NCI-H524 (cell line): ENCODE measurements around the gene GBP4.

ENCODE experiments used
- DNase-seq, 2 experiments: peaks; one replicate each; lab custom pipeline; 2025; lab: John Stamatoyannopoulos, UW

GBP4 gene

GRCh38 chr1:89171067-89171438 is 27.7 kb downstream of the GBP4 start:
- no peak for DNase-seq

GRCh38 chr1:89170170-89171066 is 28.3 kb downstream of the GBP4 start:
- no peak for DNase-seq

GRCh38 chr1:89169166-89169565 is 29.6 kb downstream of the GBP4 start:
- DNase-seq, result no peak

- no peak for DNase-seq
These were observed 31.0 kb downstream of the GBP4 start for GRCh38 chr1:89167590-89168230.

DNA sequence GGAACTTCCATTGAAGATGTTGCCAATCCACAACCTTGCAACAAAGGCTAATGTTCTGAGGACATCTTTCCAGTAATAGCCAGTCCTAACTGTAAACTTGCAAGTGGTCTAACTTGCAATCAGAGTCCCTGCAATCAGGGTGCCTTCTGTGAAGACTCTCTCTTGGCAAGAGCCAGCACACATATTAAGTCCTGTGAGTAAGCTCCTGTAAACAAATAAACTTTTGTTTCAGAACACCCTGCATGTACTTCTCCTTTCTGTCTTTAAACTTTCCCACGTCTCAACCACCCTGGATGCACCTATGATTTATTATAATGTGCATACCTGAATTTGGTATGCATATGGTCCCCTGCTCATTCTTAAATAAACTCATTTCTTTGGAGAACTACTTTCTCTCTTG is 32.0 kb downstream of the GBP4 start:
- no peak for DNase-seq

DNA sequence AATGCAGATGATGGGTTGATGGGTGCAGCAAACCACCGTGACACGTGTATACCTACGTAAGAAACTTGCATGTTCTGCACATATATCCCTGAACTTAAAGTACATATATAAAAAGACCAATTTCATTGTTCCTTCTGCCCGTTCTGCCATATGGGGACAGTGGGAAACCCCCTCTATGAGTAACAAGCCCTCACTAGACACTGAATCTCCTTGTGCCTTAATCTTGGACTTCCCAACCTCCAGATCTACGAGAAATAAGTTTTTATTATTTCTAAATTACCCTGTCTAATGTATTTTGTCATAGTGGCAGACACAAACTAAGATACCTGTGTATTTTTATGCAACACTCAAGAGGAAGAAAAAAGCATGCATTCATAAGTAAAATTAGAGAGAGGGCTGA is 32.9 kb downstream of the GBP4 start:
- DNase-seq, result no peak

GRCh38 chr1:89151047-89151446 is 47.7 kb downstream of the GBP4 start:
- DNase-seq, result no peak

DNA sequence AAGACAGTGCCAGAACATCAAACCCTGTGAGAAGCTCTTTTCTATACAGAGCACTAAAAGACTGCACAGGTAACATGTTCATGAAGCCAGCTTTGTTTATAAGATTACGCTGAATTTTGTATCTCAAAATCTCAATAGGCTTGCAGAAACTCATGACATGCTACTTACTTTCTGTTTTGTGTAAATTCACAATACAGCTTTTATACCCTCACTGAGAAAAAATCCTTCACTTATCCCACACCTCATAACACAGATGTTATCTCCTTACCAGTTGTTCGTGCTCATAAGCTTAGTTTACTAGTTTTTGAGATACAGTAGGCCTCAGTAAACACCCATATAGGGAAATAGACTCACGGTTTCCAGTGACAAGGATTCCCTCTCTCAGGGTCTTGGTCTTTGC is 48.8 kb downstream of the GBP4 start:
- no peak for DNase-seq

GRCh38 chr1:89149229-89149628 is 49.5 kb downstream of the GBP4 start:
- DNase-seq, result peak in 1 of 2 experiments; percentile 40

GRCh38 chr1:89147678-89148658 is 50.8 kb downstream of the GBP4 start:
- no peak for DNase-seq

DNA sequence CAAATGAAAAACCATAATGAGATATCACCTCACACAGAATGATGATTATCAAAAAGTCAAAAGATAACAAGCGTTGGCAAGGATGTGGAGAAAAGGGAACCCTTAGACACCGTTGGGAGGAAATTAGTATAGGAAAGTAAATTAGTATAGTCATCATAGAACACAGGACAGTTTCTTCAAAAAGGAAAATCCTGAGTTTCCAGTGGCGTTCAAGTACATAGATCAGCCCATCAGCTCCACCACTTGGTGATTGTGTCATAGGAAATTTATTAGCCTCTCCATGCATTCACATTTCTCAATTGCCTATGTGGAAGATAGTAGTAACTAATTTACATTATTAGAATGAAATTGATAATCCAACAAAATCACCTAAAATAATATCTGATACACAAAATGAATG is 52.0 kb downstream of the GBP4 start:
- DNase-seq, result no peak

- no peak for DNase-seq
These were observed 55.3 kb downstream of the GBP4 start for GRCh38 chr1:89143484-89143883.

- no peak for DNase-seq
These were observed 56.6 kb downstream of the GBP4 start for GRCh38 chr1:89142160-89142559.

- DNase-seq, result no peak
These were observed 65.0 kb downstream of the GBP4 start for GRCh38 chr1:89133747-89134146.
